Stomach (tissue), 9 donors: Measurements from ENCODE around the gene AGAP3. TPM values are rescaled to one million over a fixed set of nuclear protein-coding genes. Genes with fewer than 3 reads are reported as not detected.

Experiments used
- DNase-seq, 2 donors: peaks; one replicate each; pipeline versions ENCODE4 v3.0.0 to v3.0.0-alpha.2; 2013 to 2019
- H3K27ac ChIP-seq, 5 donors: fragments of 200-600 bp in 4 of 5; sonication (generic) in 4 of 5; one replicate each; pipeline ENCODE4 v1.5.1; 2013 to 2019; ENCODE audit warnings: mild to moderate bottlenecking in 1 of 5, moderate library complexity in 1 of 5
- H3K27me3 ChIP-seq, 3 donors: fragments of 200-600 bp; sonication (generic); one replicate each; pipeline ENCODE4 v1.5.1; 2017 to 2019; ENCODE audit warnings: mixed run types in 1 of 3
- H3K36me3 ChIP-seq, 4 donors: fragments of 200-600 bp; sonication (generic); 1 replicate in 3 of 4; 2 replicates in 1 of 4; pipeline ENCODE4 v1.5.1; 2016 to 2019
- H3K4me1 ChIP-seq, 4 donors: fragments of 200-600 bp; sonication (generic); one replicate each; pipeline ENCODE4 v1.5.1; 2016 to 2019
- H3K4me3 ChIP-seq, 4 donors: fragments of 200-600 bp; sonication (generic) in 3 of 4; one replicate each; pipeline ENCODE4 v1.5.1; 2016 to 2019; ENCODE audit warnings: mild to moderate bottlenecking in 1 of 4
- H3K9me3 ChIP-seq, 4 donors: fragments of 200-600 bp; sonication (generic); one replicate each; pipeline ENCODE4 v1.5.1; 2016 to 2019
- CTCF ChIP-seq, 7 experiments: fragments of 450-650 bp in 4 of 7; fragments of 200-600 bp in 3 of 7; sonication (generic) in 3 of 7; IDR thresholded peaks; one replicate each; pipeline ENCODE4 v1.5.1; 2016 to 2019; ENCODE audit warnings: antibody characterized with exemption in 7 of 7, control low read depth in 2 of 7, mild to moderate bottlenecking in 1 of 7
- EP300 ChIP-seq: sonication (generic); formaldehyde crosslinking; IDR thresholded peaks from one replicate; pipeline ENCODE4 v1.6.1; 2017; ENCODE audit warnings: antibody characterized with exemption
- POLR2A ChIP-seq, 4 donors: fragments of 450-650 bp; IDR thresholded peaks; one replicate each; pipeline ENCODE4 v1.6.1; 2016; ENCODE audit warnings: antibody characterized with exemption in 4 of 4, control low read depth in 2 of 4, mild to moderate bottlenecking in 1 of 4, moderate library complexity in 1 of 4
- POLR2AphosphoS5 ChIP-seq, 3 donors: sonication (generic); formaldehyde crosslinking; IDR thresholded peaks; one replicate each; pipeline ENCODE4 v1.6.1; 2016; ENCODE audit warnings: antibody characterized with exemption in 3 of 3
- WGBS, 5 donors: extraction: QIAGEN DNeasy Blood & Tissue Kit in 3 of 5; methylation state at CpG; one replicate each; pipeline versions ENCODE4 v1.1.5 to v1.1.7; 2013 to 2018; 5-methylcytosine and 5-hydroxymethylcytosine counted together
- intact Hi-C: fragments of 100-400 bp; cut with DNase I; formaldehyde crosslinking; loops from one replicate; pipeline ENCODE4 v1.15.1; 2023; ENCODE audit warnings: low total_unique reads
- polyA plus RNA-seq, 3 donors: library from polyadenylated mRNA; stranded (reverse); fragments of 200-250 nt; gene quantifications; one replicate each; pipeline ENCODE4 v1.2.3, GENCODE V29; 2013
- total RNA-seq, 5 donors: library from RNA; depleted of rRNA; stranded (reverse); fragments of >200 nt; gene quantifications; one replicate each; pipeline versions ENCODE4 v1.1.0 to v1.2.3, GENCODE V29; 2014 to 2016
- donor health status: healthy with polysubstance abuse.
- donor health status: Bipolar disorder and iron deficiency.
- donor health status: healthy.

Gene AGAP3
- total and polyA plus RNA-seq, 8 donors = 32.5 to 342 (median 53.3) TPM

GRCh38 chr7:151119902-151120301 lies 33.6 kb downstream of the AGAP3 start:
- Histone ChIP-seq H3K27ac (no peak overlapping the region), H3K4me1 (peaks cover 9 to 30% (median 18%) of the 10 kb centered on the region in 4 donors), H3K36me3 (peaks cover 49 to 84% (median 79%) of the 10 kb centered on the region in 4 donors), H3K9me3 (no peaks in the 10 kb centered on the region), H3K4me3 (no peak overlapping the region), H3K27me3 (no peaks in the 10 kb centered on the region)
- 89 to 93% (median 93%) methylated on average over 26 to 27 of the region's 27 CpGs for WGBS, 5 donors
- TF ChIP-seq EP300 = no peak
- no peak for TF ChIP-seq POLR2AphosphoS5 (IDR thresholded peaks at IDR 0.05)
- no peak for TF ChIP-seq CTCF (IDR thresholded peaks at IDR 0.05)
- TF ChIP-seq POLR2A (IDR thresholded peaks at IDR 0.05) = no peak
- intact Hi-C loops = loop anchor here (10.0 kb wide), 1 partner anchor 55 kb away; no protein-coding TSS in a partner anchor
- no peak for DNase-seq

- DNase-seq = no peak
- intact Hi-C loops = no loop called here
- Histone ChIP-seq H3K9me3 (no peaks in the 10 kb centered on the region), H3K27ac (no peak overlapping the region), H3K27me3 (no peaks in the 10 kb centered on the region), H3K4me3 (no peak overlapping the region), H3K36me3 (peaks cover 50 to 92% (median 81%) of the 10 kb centered on the region in 4 donors), H3K4me1 (peaks cover 13 to 34% (median 23%) of the 10 kb centered on the region in 4 donors)
- TF ChIP-seq CTCF (IDR thresholded peaks at IDR 0.05) (no peak), POLR2AphosphoS5 (IDR thresholded peaks at IDR 0.05) (no peak), EP300 (no peak), POLR2A (IDR thresholded peaks at IDR 0.05) (no peak)
- 89 to 94% (median 92%) methylated on average over 19 to 22 of the region's 22 CpGs for WGBS, 5 donors
These were observed 34.6 kb downstream of the AGAP3 start for GRCh38 chr7:151120896-151121295.

GRCh38 chr7:151121380-151122170 lies 35.3 kb downstream of the AGAP3 start:
- intact Hi-C loops = no loop called here
- H3K27me3 ChIP-seq = no peaks in the 10 kb centered on the region
- WGBS, 5 donors = 76 to 85% (median 85%) methylated on average over 28 to 30 of the region's 30 CpGs
- H3K27ac ChIP-seq = no peak overlapping the region
- no peaks in the 10 kb centered on the region for H3K9me3 ChIP-seq
- TF ChIP-seq CTCF (IDR thresholded peaks at IDR 0.05) = no peak
- TF ChIP-seq POLR2A (IDR thresholded peaks at IDR 0.05) = no peak
- no peak for TF ChIP-seq POLR2AphosphoS5 (IDR thresholded peaks at IDR 0.05)
- TF ChIP-seq EP300 = no peak
- H3K36me3 ChIP-seq = peaks cover 50 to 91% (median 81%) of the 10 kb centered on the region in 4 donors
- peaks cover 15 to 34% (median 24%) of the 10 kb centered on the region in 4 donors for H3K4me1 ChIP-seq
- no peak overlapping the region for H3K4me3 ChIP-seq
- DNase-seq = no peak

GRCh38 chr7:151122276-151122675 lies 36.0 kb downstream of the AGAP3 start:
- WGBS, 5 donors = 68 to 83% (median 74%) methylated on average over 17 to 24 of the region's 24 CpGs
- H3K4me1 ChIP-seq = peaks cover 14 to 32% (median 24%) of the 10 kb centered on the region in 4 donors
- TF ChIP-seq POLR2AphosphoS5 (IDR thresholded peaks at IDR 0.05) (no peak), POLR2A (IDR thresholded peaks at IDR 0.05) (no peak), CTCF (IDR thresholded peaks at IDR 0.05) (peak in 2 of 7 experiments; percentile 6 to 16), EP300 (no peak)
- H3K27ac ChIP-seq = no peak overlapping the region
- no peaks in the 10 kb centered on the region for H3K27me3 ChIP-seq
- intact Hi-C loops = no loop called here
- no peaks in the 10 kb centered on the region for H3K9me3 ChIP-seq
- DNase-seq = peak; percentile 42 to 60
- no peak overlapping the region for H3K4me3 ChIP-seq
- peaks cover 50 to 90% (median 83%) of the 10 kb centered on the region in 4 donors for H3K36me3 ChIP-seq
